Endodermal cell (in vitro differentiated cells): Measurements from ENCODE around the gene SEC14L3. TPM values are rescaled to one million over a fixed set of nuclear protein-coding genes. Genes with fewer than 3 reads are reported as not detected.

ENCODE experiments used
- DNase-seq: peaks from one replicate; pipeline ENCODE4 v3.0.0-alpha.2; 2017
- H3K27ac ChIP-seq: 2 replicates; pipeline ENCODE4 v1.5.1; 2013; ENCODE audit warnings: mild to moderate bottlenecking, low read depth, low read length, moderate library complexity
- H3K27me3 ChIP-seq: 2 replicates; pipeline ENCODE4 v1.6.1; 2013; ENCODE audit warnings: mild to moderate bottlenecking, low read length, moderate library complexity; ENCODE audit not compliant: insufficient read depth, control insufficient read depth, poor library complexity, severe bottlenecking
- H3K36me3 ChIP-seq: 2 replicates; pipeline ENCODE4 v1.7.0; 2013; ENCODE audit warnings: mild to moderate bottlenecking, low read length, moderate library complexity; ENCODE audit not compliant: control insufficient read depth, insufficient read depth
- H3K4me1 ChIP-seq: one replicate; pipeline ENCODE4 v1.7.0; 2013; ENCODE audit warnings: low read length; ENCODE audit not compliant: control insufficient read depth, insufficient read depth
- H3K4me3 ChIP-seq: 2 replicates; pipeline ENCODE4 v1.5.1; 2013; ENCODE audit warnings: mild to moderate bottlenecking, low read length, moderate library complexity
- H3K9ac ChIP-seq: 2 replicates; pipeline ENCODE4 v1.6.1; 2013; ENCODE audit warnings: mild to moderate bottlenecking, low read length, moderate library complexity; ENCODE audit not compliant: poor library complexity, severe bottlenecking; ENCODE audit errors: extremely low read depth
- H3K9me3 ChIP-seq: 2 replicates; pipeline ENCODE4 v1.6.1; 2013; ENCODE audit warnings: mild to moderate bottlenecking, low read length, moderate library complexity; ENCODE audit not compliant: control insufficient read depth
- H3K27ac Mint-ChIP-seq: 2 replicates; pipeline ENCODE4 v1.8.0; 2020; ENCODE audit warnings: mixed read lengths
- H3K27me3 Mint-ChIP-seq: 2 replicates; pipeline ENCODE4 v1.8.0; 2021; ENCODE audit warnings: mild to moderate bottlenecking, mixed read lengths; ENCODE audit not compliant: insufficient read depth
- H3K36me3 Mint-ChIP-seq: 2 replicates; pipeline ENCODE4 v1.8.0; 2020; ENCODE audit warnings: low read depth, mixed read lengths
- H3K4me1 Mint-ChIP-seq: 2 replicates; pipeline ENCODE4 v1.8.0; 2020; ENCODE audit warnings: mixed read lengths
- H3K4me3 Mint-ChIP-seq: 2 replicates; pipeline ENCODE4 v1.8.0; 2020; ENCODE audit warnings: mild to moderate bottlenecking, moderate library complexity, mixed read lengths
- H3K9me3 Mint-ChIP-seq: 2 replicates; pipeline ENCODE4 v1.8.0; 2020; ENCODE audit warnings: mild to moderate bottlenecking, mixed read lengths
- WGBS, 2 experiments: methylation state at CpG; one replicate each; pipeline versions ENCODE4 v1.1.5 to v1.1.7; 2013; ENCODE audit warnings: missing lambda C conversion rate in 2 of 2, mixed read lengths in 1 of 2; ENCODE audit not compliant: insufficient coverage in 1 of 2, insufficient read length in 1 of 2; 5-methylcytosine and 5-hydroxymethylcytosine counted together
- total RNA-seq, 2 donors: library from RNA; stranded (reverse); fragmentation: NEBNext Ultra II Directional in 1 of 2; extraction: Animal tissue kit (Norgen Biotek cat#: 25700) in 1 of 2; gene quantifications; 2 replicates in 1 of 2; 3 replicates in 1 of 2; pipeline ENCODE4 v1.2.1, GENCODE V29; 2021
- TF ChIP-seq, protein P1 (sequence below): fragments of 200-600 bp; sonication (generic); conservative IDR thresholded peaks from 2 replicates; pipeline ENCODE4 v1.5.0; 2021; ENCODE audit warnings: antibody characterized with exemption, mild to moderate bottlenecking

SEC14L3 gene
- total RNA-seq, 2 donors from 2014 or later = not detected

DNA sequence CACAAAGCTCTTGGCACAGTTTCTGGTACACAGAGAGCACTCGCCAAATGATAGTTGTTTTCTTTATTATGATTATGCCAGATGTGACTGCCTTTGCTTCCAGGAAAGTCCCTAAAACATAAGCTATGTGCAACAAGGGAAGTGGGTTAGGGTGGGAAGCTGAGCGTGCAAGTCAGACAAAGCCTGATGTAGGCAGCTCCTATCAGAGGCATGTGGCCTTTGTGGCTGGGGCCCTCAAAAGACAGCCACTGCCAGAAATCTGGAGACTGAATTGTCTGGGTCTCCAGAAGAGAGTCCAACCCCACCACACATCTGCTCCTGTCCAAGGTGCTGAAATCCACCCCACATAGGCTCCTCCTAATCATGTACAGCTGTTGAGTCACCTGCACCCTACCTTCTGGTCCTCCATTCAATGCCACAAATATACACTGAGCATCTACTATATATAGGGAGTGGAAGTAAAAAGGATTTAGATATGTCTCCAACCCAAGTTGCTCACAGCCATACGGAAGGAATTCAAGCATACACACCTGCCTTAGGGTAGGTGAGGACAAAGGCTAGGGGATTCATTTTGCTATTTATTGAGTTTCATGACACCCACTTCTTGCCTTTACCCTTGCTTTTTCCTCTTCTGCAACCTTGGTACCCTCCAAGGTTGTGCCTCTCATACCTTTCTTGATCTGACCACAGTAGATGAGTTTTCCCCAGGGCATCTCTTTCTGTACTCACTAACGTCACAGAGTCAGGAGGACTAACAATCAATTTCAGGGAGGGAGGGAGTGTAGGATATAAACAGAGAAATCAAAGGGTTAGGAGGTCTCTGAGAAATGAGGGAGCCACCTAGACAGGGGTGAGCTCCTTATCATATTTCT, 12.4 kb downstream of the SEC14L3 start:
- no peaks in the 10 kb centered on the region for H3K36me3 ChIP-seq
- H3K9ac ChIP-seq = no peak overlapping the region
- no peaks in the 10 kb centered on the region for H3K9me3 ChIP-seq
- TF ChIP-seq, protein P1, sequence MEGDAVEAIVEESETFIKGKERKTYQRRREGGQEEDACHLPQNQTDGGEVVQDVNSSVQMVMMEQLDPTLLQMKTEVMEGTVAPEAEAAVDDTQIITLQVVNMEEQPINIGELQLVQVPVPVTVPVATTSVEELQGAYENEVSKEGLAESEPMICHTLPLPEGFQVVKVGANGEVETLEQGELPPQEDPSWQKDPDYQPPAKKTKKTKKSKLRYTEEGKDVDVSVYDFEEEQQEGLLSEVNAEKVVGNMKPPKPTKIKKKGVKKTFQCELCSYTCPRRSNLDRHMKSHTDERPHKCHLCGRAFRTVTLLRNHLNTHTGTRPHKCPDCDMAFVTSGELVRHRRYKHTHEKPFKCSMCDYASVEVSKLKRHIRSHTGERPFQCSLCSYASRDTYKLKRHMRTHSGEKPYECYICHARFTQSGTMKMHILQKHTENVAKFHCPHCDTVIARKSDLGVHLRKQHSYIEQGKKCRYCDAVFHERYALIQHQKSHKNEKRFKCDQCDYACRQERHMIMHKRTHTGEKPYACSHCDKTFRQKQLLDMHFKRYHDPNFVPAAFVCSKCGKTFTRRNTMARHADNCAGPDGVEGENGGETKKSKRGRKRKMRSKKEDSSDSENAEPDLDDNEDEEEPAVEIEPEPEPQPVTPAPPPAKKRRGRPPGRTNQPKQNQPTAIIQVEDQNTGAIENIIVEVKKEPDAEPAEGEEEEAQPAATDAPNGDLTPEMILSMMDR = no peak
- peaks cover 1% of the 10 kb centered on the region for H3K27me3 ChIP-seq
- Mint-ChIP-seq H3K36me3 (no peaks in the 10 kb centered on the region), H3K9me3 (no peaks in the 10 kb centered on the region), H3K4me3 (no peak overlapping the region), H3K27ac (no peak overlapping the region), H3K4me1 (no peaks in the 10 kb centered on the region), H3K27me3 (peaks cover 6% of the 10 kb centered on the region)
- H3K4me3 ChIP-seq = no peak overlapping the region
- H3K4me1 ChIP-seq = no peaks in the 10 kb centered on the region
- H3K27ac ChIP-seq = no peak overlapping the region
- 72 to 91% methylated on average over 3 to 4 of the region's 4 CpGs for WGBS, 2 experiments
- DNase-seq = peak; percentile 82

DNA sequence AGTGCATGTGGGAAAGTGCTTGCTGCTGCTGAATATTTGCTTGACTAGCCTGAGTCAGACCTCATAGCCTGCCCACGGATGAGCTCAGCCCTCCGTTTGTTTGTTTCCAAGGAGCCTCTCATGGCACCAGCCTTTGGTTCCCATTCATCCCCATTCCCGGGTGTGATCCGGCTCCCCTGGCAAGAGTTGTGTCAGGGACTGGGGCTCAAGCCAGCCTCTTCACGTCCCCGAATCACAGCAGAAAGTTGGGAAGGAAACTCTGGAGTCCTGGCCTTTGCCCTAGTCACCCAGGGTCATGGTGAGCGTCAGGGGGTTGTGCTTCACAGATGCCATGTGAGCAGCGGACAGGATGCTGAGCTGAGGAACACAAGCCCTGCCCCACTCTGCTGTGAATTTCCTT, 13.8 kb downstream of the SEC14L3 start:
- 76 to 83% methylated on average over 7 to 8 of the region's 8 CpGs for WGBS, 2 experiments
- Mint-ChIP-seq H3K36me3 (no peaks in the 10 kb centered on the region), H3K9me3 (no peaks in the 10 kb centered on the region), H3K27ac (no peak overlapping the region), H3K4me1 (no peaks in the 10 kb centered on the region), H3K27me3 (peaks cover 6% of the 10 kb centered on the region), H3K4me3 (no peak overlapping the region)
- Histone ChIP-seq H3K9ac (no peak overlapping the region), H3K4me1 (no peaks in the 10 kb centered on the region), H3K27ac (no peak overlapping the region), H3K9me3 (no peaks in the 10 kb centered on the region), H3K36me3 (no peaks in the 10 kb centered on the region), H3K4me3 (no peak overlapping the region), H3K27me3 (no peaks in the 10 kb centered on the region)
- no peak for DNase-seq
- TF ChIP-seq, protein P1 = no peak

DNA sequence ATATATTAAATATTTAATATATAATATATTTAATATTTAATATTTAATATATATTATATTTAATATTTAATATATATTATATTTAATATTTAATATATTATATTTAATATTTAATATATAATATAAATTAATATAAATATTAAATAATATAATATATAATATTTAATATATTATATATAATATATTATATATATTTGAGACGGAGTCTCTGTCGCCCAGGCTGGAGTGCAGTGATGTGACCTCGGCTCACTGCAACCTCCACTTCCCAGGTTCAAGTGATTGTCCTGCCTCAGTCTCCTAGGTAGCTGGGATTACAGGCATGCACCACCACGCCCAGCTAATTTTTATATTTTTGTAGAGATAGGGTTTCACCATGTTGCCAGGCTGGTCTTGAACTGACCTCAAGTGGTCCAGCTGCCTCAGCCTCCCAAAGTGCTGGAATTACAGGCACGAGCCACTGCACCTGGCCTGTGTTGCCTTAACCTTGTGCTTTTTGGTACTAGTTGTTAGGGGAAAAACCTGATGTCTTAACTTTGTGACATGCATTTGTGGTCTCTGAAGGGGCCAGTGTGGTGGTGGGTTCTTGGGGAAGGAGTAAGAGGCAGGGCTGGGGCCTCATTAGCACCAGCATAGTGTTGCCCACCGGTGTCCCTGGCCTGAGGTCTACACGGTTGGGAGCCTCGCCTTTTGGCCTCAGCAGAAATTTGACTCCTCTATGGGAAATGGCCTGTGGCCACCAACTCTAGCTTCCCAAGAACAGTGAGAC, 16.6 kb downstream of the SEC14L3 start:
- no peak for DNase-seq
- WGBS, 2 experiments = 95 to 96% methylated on average over 8 of the region's 8 CpGs

More for the DNA sequence above, 16.6 kb downstream of the SEC14L3 start:
- TF ChIP-seq, protein P1 = no peak
- H3K27ac Mint-ChIP-seq = no peak overlapping the region
- no peak overlapping the region for H3K4me3 Mint-ChIP-seq
- H3K27ac ChIP-seq = no peak overlapping the region
- H3K27me3 ChIP-seq = no peaks in the 10 kb centered on the region
- no peaks in the 10 kb centered on the region for H3K36me3 ChIP-seq
- H3K4me3 ChIP-seq = no peak overlapping the region
- H3K27me3 Mint-ChIP-seq = peaks cover 6% of the 10 kb centered on the region
- no peaks in the 10 kb centered on the region for H3K4me1 Mint-ChIP-seq
- H3K9ac ChIP-seq = no peak overlapping the region
- no peaks in the 10 kb centered on the region for H3K9me3 ChIP-seq
- H3K9me3 Mint-ChIP-seq = no peaks in the 10 kb centered on the region
- H3K36me3 Mint-ChIP-seq = no peaks in the 10 kb centered on the region
- no peaks in the 10 kb centered on the region for H3K4me1 ChIP-seq
